ENCODE measurements around the gene MRPL2. TPM values are rescaled to one million over a fixed set of nuclear protein-coding genes. Genes with fewer than 3 reads are reported as not detected.
"Not testable (repeated sequence)": the region's sequence is repeated elsewhere in the genome, so short reads cannot be mapped to it uniquely, and the experiment has no call there.

The MRPL2 gene
- total RNA-seq, 4 donors from 2014 or later = 17.3 to 35.4 (median 21.2) TPM

- Histone ChIP-seq H3K9me3 (no peaks in the 10 kb centered on the region), H3K4me1 (no peaks in the 10 kb centered on the region), H3K27ac (no peak overlapping the region), H3K27me3 (peaks cover 3% of the 10 kb centered on the region), H3K4me3 (no peak overlapping the region), H3K36me3 (no peaks in the 10 kb centered on the region)
- ATAC-seq = no peak
- no peak for TF ChIP-seq EP300 (IDR thresholded peaks at IDR 0.05)
- no peak for TF ChIP-seq CTCF (IDR thresholded peaks at IDR 0.05)
- no peak for TF ChIP-seq POLR2AphosphoS5 (IDR thresholded peaks at IDR 0.05)
- no peak for TF ChIP-seq POLR2A (IDR thresholded peaks at IDR 0.05)
- WGBS, 2 donors (ENCODE audit: low coverage in 1 of 2) = 40 to 60% methylated on average over 4 to 6 of the region's 13 CpGs
Measured at GRCh38 chr6:43082806-43083655, 23.8 kb upstream of the MRPL2 start.

- not testable (repeated sequence) for H3K4me3 ChIP-seq, H3K4me1 ChIP-seq, H3K27ac ChIP-seq, H3K36me3 ChIP-seq, ATAC-seq, H3K9me3 ChIP-seq
- H3K27me3 ChIP-seq = peaks cover 14% of the 10 kb centered on the region
- WGBS, 2 donors (ENCODE audit: low coverage in 1 of 2) = 60 to 92% methylated on average over 1 to 9 of the region's 9 CpGs
Measured at GRCh38 chr6:43081922-43082321, 22.7 kb upstream of the MRPL2 start.

GRCh38 chr6:43081043-43081442, 21.8 kb upstream of the MRPL2 start:
- H3K4me3 ChIP-seq = no peak overlapping the region
- no peaks in the 10 kb centered on the region for H3K9me3 ChIP-seq
- no peaks in the 10 kb centered on the region for H3K36me3 ChIP-seq
- peaks cover 22% of the 10 kb centered on the region for H3K27me3 ChIP-seq
- 92 to 94% methylated on average over 4 of the region's 4 CpGs for WGBS, 2 donors (ENCODE audit: low coverage in 1 of 2)
- TF ChIP-seq POLR2AphosphoS5 (IDR thresholded peaks at IDR 0.05) = no peak
- TF ChIP-seq POLR2A (IDR thresholded peaks at IDR 0.05) = no peak
- TF ChIP-seq CTCF (IDR thresholded peaks at IDR 0.05) = no peak
- no peak for TF ChIP-seq EP300 (IDR thresholded peaks at IDR 0.05)
- peaks cover 0 to 18% (median 6%) of the 10 kb centered on the region in 3 donors for H3K4me1 ChIP-seq
- ATAC-seq = no peak
- no peak overlapping the region for H3K27ac ChIP-seq

- Histone ChIP-seq H3K27me3 (peaks cover 32% of the 10 kb centered on the region), H3K36me3 (peaks cover 0 to 16% of the 10 kb centered on the region in 2 donors), H3K9me3 (no peaks in the 10 kb centered on the region), H3K4me1 (peaks cover 0 to 28% (median 6%) of the 10 kb centered on the region in 3 donors), H3K4me3 (no peak overlapping the region), H3K27ac (no peak overlapping the region)
- no peak for ATAC-seq
- WGBS, 2 donors (ENCODE audit: low coverage in 1 of 2) = 92% methylated on average over 2 of the region's 2 CpGs; no CpG with 5 or more reads in 1 of the 2 donors
- TF ChIP-seq POLR2A (IDR thresholded peaks at IDR 0.05) (no peak), POLR2AphosphoS5 (IDR thresholded peaks at IDR 0.05) (no peak), EP300 (IDR thresholded peaks at IDR 0.05) (no peak), CTCF (IDR thresholded peaks at IDR 0.05) (no peak)
Measured at GRCh38 chr6:43078691-43079090, 19.5 kb upstream of the MRPL2 start.

GRCh38 chr6:43077981-43078511, 18.8 kb upstream of the MRPL2 start:
- ATAC-seq = no peak
- H3K4me3 ChIP-seq = no peak overlapping the region

More at GRCh38 chr6:43077981-43078511, 18.8 kb upstream of the MRPL2 start:
- H3K27me3 ChIP-seq = peaks cover 32% of the 10 kb centered on the region
- TF ChIP-seq POLR2A (IDR thresholded peaks at IDR 0.05) = no peak
- no peak for TF ChIP-seq POLR2AphosphoS5 (IDR thresholded peaks at IDR 0.05)
- H3K9me3 ChIP-seq = no peaks in the 10 kb centered on the region
- no peak overlapping the region for H3K27ac ChIP-seq
- H3K36me3 ChIP-seq = peaks cover 0 to 23% of the 10 kb centered on the region in 2 donors
- peaks cover 0 to 28% (median 6%) of the 10 kb centered on the region in 3 donors for H3K4me1 ChIP-seq
- 90% methylated on average over 2 to 3 of the region's 6 CpGs for WGBS, 2 donors (ENCODE audit: low coverage in 1 of 2)
